GM18868 (cell line): ENCODE data around the gene TSHR.

ENCODE experiments used
- ATAC-seq: cut with Tn5 transposase; IDR thresholded peaks from one replicate; pipeline ENCODE4 v1.9.1; 2021; ENCODE audit warnings: mild to moderate bottlenecking, moderate library complexity; ENCODE audit not compliant: unreplicated experiment

The TSHR gene

DNA sequence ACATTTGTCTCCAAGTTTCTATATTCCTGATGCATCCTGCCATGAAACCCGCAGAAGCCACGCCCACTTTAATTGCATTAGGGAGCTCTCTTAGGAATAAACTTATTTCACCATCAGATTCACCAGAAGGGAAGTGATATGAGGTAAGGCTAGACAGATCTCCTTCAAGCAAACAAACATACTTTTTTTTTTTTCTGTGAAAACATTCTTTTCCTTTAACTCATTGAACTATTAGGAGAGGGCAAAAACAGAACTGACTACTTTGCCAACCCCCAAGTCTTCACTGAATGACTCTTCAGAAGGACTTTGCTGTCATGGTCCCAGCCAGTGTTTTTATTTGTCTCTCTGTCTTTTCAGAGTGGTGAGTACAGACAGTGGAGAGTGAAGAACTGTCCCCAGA lies 216.9 kb downstream of the TSHR start:
- peak; percentile 21 for ATAC-seq

DNA sequence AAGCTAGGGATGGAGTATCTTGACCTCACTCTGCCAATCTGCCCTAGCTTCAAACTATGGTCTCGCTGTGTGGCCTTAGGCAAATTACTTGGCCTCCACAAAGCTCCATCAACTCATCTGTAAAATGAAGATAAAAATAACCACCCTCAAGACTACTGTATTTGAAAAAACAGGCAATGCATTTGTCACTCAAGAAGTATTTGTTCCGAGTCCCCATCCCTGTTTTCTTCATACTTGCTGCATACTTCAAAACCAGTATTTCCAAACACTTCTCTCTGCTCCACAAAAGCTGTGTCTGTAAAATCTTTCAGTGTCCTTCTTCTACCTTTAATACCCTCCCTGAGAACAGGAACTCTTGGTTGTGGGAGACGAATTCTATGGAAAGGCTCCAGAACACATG lies 217.5 kb downstream of the TSHR start:
- no peak for ATAC-seq

DNA sequence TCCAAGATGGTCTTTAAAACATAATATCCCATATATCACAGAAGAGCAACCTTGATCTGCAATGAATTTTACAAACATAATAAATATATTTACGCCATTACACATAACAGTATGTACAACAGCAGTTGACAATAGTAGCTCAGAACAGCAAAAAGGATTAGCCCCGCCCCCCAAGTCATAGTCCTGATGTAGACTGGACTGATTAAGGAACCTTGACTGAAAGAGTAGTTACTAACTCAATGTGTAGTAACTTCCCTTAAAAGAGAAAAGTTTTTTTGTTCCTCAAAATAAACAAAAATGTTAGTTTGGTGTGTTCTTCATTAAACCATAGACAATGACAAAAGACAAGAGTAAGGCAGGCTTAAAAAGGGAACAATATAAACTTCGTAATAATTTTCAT lies 220.8 kb downstream of the TSHR start:
- ATAC-seq, result peak; percentile 36

DNA sequence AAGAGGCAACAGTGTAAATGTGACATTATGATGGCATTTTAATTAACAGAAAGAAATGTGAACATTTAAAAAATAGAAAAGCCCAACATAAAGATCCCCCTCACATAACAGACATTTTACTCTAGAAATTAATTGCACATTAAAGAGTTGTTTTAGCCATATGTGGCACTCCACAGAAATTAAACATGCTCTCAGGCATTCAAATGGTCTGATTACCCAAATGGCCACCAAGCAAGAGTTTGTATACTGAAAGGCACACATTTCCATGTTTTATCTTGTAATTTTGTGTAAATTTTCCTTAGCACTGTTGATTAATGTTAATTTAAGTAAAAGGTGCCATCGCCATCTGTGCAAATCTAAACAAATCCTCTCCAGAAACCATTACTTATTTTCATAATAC lies 221.8 kb downstream of the TSHR start:
- no peak for ATAC-seq

DNA sequence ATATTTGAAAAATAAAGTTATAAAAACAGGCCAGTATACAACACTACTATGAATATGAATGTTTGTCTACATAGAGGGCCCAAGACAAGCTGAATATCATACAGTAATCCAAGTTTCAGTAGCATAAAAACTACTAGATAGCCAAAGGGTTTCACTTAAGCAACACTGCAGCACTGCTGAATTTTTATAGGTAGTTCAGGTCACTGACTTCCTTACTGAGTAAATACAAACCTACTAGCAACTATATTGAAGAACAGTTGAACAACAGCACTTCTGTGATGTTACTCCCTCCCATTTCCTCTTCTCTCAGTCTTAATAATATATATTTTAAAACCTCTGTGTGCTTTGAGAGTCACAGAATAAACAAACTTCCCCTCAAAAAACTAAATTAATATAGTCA lies 222.6 kb downstream of the TSHR start:
- ATAC-seq, result peak; percentile 76

DNA sequence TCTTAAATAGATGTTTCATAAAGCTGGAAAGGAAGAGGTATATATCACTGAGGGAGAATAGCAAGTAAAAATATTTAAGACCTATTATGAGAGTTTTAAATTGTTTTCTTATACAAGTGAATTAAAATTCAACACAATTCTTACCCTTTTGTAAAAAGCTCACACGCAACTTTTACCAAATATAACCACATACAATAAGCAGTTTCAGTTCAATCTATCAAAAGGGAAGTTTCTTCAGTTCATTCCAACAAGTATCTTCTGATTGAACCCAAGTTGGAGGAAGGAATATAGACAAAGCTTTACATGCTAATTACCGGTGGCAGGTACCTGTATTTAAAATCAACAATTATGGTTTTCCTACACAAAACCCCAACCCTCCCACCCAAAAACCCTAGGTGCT lies 224.2 kb downstream of the TSHR start:
- no peak for ATAC-seq

DNA sequence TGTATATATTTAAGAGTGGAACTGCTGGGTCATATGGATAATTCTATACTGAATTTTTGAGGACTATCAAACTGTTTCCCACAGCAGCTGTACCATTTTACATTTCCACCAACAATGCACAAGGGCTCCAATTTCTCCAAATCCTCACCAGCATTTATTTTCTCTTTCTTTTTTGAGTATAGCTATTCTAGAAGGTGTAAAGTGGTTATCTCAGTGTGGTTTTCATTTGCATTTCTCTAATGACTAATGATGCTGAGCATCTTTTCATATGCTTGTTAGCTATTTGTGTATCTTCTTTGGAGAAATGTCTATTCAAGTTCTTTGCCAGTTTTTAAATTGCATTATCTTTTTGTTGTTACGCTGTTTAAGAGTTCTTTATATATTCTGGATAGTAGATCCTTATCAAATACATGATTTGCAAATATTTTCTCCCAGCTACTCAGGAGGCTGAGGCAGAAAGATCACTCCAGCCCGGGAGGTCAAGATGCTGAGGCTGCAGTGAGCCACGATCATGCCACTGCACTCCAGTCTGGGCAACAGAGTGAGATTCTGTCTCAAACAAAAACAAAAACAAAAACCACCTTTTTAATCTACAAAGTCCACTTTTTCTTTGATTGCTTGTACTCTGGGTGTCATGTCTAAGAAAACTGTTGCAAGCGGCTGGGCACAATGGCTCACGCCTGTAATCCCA lies 232.6 kb downstream of the TSHR start:
- peak; percentile 64 for ATAC-seq

DNA sequence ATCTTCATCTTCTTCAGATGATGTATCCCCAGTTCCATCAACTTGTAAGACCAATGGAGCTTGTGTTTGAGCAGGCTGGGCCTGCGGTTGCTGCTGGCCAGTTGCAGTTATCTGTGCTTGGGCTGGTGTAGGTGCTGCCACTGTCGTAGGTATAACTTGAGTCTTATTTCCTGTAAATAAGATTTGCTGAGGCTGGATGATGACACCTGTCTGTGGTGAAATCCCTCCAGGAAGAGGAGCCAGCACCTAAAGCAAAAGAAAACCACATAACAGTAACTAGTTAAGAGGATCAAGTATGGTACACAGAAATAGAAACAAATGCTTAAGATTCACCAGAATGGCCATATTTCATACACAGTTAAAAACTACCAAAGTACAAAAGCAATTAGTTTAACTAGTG lies 237.2 kb downstream of the TSHR start:
- no peak for ATAC-seq

DNA sequence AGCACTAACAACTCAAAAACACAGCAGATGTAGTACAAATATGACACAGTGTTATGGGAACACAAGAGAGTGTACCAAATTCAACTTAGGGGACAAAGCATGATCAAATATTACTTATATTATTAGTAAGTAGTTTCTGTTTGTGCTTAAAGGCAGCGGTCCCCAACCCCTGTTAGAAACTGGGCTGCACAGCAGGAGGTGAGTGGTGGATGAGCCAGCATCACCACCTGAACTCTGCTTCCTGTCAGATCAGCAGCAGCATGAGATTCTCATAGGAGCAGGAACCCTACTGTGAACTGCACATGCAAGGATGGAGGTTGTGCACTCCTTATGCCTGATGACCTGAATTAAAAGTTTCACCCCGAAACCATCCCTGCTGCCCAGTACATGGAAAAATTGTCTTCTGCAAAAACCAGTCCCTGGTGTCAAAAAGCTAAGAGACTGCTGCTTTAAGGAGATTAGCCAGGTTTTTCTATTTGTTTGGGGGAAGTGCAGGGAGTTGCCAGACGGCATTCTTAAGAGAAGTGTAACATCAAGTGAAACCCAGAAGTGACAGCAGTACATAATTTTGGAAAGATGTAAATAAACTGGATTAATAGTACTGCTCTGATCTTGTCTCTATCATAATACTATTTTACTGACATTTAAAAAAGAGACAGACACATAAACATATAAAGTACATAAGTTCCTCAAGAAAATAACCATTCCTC lies 238.7 kb downstream of the TSHR start:
- ATAC-seq, result peak; percentile 83
